PC-9 (cell line): ENCODE data around the gene HID1. TPM values are rescaled to one million over a fixed set of nuclear protein-coding genes. Genes with fewer than 3 reads are reported as not detected.

Experiments
- BruUV-seq: library from RNA; stranded (reverse); fragments of 400-500 nt; replicated peaks from 2 replicates; lab custom pipeline; 2021; lab: Mats Ljungman, UMichigan
- CTCF ChIA-PET: fragments of 300-600 bp; sonication (Branson Sonifier 250); formaldehyde crosslinking; loops from one replicate; lab custom pipeline; 2022; ENCODE audit warnings: antibody characterized with exemption; lab: Charles Lee
- POLR2A ChIA-PET: fragments of 300-600 bp; sonication (Branson Sonifier 250); formaldehyde crosslinking; loops from one replicate; lab custom pipeline; 2022; ENCODE audit warnings: antibody characterized with exemption; ENCODE audit not compliant: unreplicated experiment; lab: Charles Lee
- DNase-seq, 2 experiments: peaks; one replicate each; pipeline versions ENCODE4 v3.0.0 to v3.0.0-alpha.2; 2015 to 2022; ENCODE audit warnings: mixed read lengths in 1 of 2
- H2AFZ ChIP-seq: fragments of 200-600 bp; sonication (generic); 2 replicates; pipeline ENCODE4 v1.8.1; 2017; ENCODE audit warnings: antibody characterized with exemption
- H3F3A ChIP-seq: fragments of 200-600 bp; sonication (generic); 2 replicates; pipeline ENCODE4 v1.8.1; 2017; ENCODE audit warnings: antibody characterized with exemption, mild to moderate bottlenecking, low read depth; ENCODE audit not compliant: insufficient read depth
- H3K27ac ChIP-seq: fragments of 200-600 bp; sonication (generic); 2 replicates; pipeline ENCODE4 v1.6.1; 2016; ENCODE audit warnings: mixed run types
- H3K27me3 ChIP-seq: fragments of 200-600 bp; sonication (generic); 2 replicates; pipeline ENCODE4 v1.6.1; 2016; ENCODE audit warnings: low read depth, mixed run types; ENCODE audit not compliant: insufficient read depth
- H3K36me3 ChIP-seq: fragments of 200-600 bp; sonication (generic); 2 replicates; pipeline ENCODE4 v1.6.1; 2016; ENCODE audit warnings: low read depth, mixed run types
- H3K4me1 ChIP-seq: fragments of 200-600 bp; sonication (generic); replicated peaks from 2 replicates; pipeline ENCODE4 v1.6.1; 2016; ENCODE audit warnings: mixed run types; ENCODE audit not compliant: insufficient read depth
- H3K4me2 ChIP-seq: fragments of 200-600 bp; sonication (generic); 2 replicates; pipeline ENCODE4 v1.6.1; 2017; ENCODE audit warnings: mixed run types
- H3K4me3 ChIP-seq: fragments of 200-600 bp; sonication (generic); 2 replicates; pipeline ENCODE4 v1.6.1; 2016; ENCODE audit warnings: mixed run types
- H3K79me2 ChIP-seq: fragments of 200-600 bp; sonication (generic); 2 replicates; pipeline ENCODE4 v1.6.1; 2017; ENCODE audit warnings: low read depth, mixed run types
- H3K9me2 ChIP-seq: fragments of 200-600 bp; sonication (generic); 2 replicates; pipeline ENCODE4 v1.8.1; 2017; ENCODE audit warnings: mild to moderate bottlenecking; ENCODE audit not compliant: insufficient read depth
- H3K9me3 ChIP-seq: fragments of 200-600 bp; sonication (generic); 2 replicates; pipeline ENCODE4 v1.8.1; 2016; ENCODE audit warnings: low read depth; ENCODE audit not compliant: insufficient read depth
- H4K20me1 ChIP-seq: fragments of 200-600 bp; sonication (generic); 2 replicates; pipeline ENCODE4 v1.8.1; 2017; ENCODE audit not compliant: insufficient read depth
- EZH2 ChIP-seq: fragments of 200-600 bp; sonication (generic); IDR thresholded peaks from 2 replicates; pipeline ENCODE4 v1.8.0; 2017; ENCODE audit warnings: antibody characterized with exemption, low read depth
- intact Hi-C: fragments of 100-400 bp; cut with micrococcal nuclease; formaldehyde crosslinking; loops from one replicate; pipeline ENCODE4 v1.10.0; 2022; ENCODE audit not compliant: unreplicated experiment
- total RNA-seq: library from RNA; stranded (reverse); gene quantifications from 2 replicates; pipeline ENCODE4 v1.2.3, GENCODE V29; 2021
- TF ChIP-seq, protein P1 (sequence below): fragments of 200-600 bp; sonication (generic); conservative IDR thresholded peaks from 2 replicates; pipeline ENCODE4 v1.6.1; 2017; ENCODE audit warnings: mixed run types, antibody characterized with exemption, mild to moderate bottlenecking, moderate library complexity

The HID1 gene
- total RNA-seq, 1 experiment from 2014 or later, result 32.1 TPM

DNA sequence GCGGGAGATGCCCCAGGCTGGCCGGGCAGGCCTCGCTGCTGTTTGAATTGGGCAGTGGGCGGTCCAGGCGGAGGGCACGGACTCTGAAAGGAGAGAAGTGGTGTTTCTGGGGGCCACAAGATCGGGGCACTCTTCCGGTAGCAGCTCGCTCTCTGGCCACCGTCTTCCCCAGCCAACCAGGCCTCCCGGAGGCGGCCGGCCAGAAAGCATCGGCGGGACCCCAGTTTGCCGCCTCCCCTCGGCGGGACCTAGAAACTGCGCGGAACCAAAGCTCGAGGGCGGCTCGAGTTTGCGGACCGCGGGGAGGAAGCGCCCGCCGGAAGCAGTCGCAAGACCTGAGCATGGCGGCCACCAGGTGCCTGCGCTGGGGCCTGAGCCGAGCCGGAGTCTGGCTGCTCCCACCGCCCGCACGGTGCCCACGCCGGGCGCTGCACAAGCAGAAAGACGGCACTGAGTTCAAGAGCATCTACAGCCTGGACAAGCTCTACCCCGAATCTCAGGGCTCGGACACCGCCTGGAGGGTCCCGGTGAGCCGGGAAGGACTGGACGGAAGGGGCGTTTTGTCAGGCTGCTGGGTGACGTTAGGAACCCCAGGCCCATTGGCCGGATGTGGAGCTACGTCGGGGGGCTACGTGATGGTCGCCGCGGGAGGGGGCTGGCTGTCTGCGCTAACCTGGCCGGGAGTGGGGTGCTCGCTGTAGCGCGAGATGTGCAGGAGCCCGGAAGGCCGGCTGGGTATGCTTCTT, 40.0 kb upstream of the HID1 start, which contains the start of gene MRPL58:
MRPL58 (plus strand) TSS at position 325 of the 746 bp plus-strand sequence; CDS start at position 342, 17 bp downstream.
- Histone ChIP-seq H2AFZ (peak within 1 kb of the TSS; percentile 85), H3F3A (peaks cover 31% of the 10 kb centered on the region), H3K4me2 (peak within 1 kb of the TSS; percentile 98), H3K27me3 (no peaks in the 10 kb centered on the region), H3K4me3 (peak within 1 kb of the TSS; percentile 90), H4K20me1 (no peaks in the 10 kb centered on the region), H3K9me2 (no peaks in the 10 kb centered on the region), H3K36me3 (no peaks in the 10 kb centered on the region), H3K27ac (peak within 1 kb of the TSS; percentile 43), H3K9me3 (no peaks in the 10 kb centered on the region), H3K79me2 (peaks cover 31% of the 10 kb centered on the region), H3K4me1 (peaks cover 31% of the 10 kb centered on the region)
- CTCF ChIA-PET, result interaction anchor here (0.6 to 1.7 kb wide), 5 partner anchors 21 to 404 kb away, joined by 3 to 9 read pairs (median 7); no protein-coding TSS in a partner anchor
- DNase-seq, result peak; percentile 74 to 83
- POLR2A ChIA-PET, result interaction anchor here (0.5 to 1.6 kb wide), 6 partner anchors 20 to 255 kb away, joined by 3 to 6 read pairs (median 4); partner anchors contain the start of gene CDR2L
- TF ChIP-seq, protein P1, sequence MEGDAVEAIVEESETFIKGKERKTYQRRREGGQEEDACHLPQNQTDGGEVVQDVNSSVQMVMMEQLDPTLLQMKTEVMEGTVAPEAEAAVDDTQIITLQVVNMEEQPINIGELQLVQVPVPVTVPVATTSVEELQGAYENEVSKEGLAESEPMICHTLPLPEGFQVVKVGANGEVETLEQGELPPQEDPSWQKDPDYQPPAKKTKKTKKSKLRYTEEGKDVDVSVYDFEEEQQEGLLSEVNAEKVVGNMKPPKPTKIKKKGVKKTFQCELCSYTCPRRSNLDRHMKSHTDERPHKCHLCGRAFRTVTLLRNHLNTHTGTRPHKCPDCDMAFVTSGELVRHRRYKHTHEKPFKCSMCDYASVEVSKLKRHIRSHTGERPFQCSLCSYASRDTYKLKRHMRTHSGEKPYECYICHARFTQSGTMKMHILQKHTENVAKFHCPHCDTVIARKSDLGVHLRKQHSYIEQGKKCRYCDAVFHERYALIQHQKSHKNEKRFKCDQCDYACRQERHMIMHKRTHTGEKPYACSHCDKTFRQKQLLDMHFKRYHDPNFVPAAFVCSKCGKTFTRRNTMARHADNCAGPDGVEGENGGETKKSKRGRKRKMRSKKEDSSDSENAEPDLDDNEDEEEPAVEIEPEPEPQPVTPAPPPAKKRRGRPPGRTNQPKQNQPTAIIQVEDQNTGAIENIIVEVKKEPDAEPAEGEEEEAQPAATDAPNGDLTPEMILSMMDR, result peak; percentile 70
- no peak for TF ChIP-seq EZH2
- intact Hi-C loops, result loop anchor here (1.0 to 2.0 kb wide), 2 partner anchors 22 to 52 kb away; no protein-coding TSS in a partner anchor
- BruUV-seq, result no TSS peak

DNA sequence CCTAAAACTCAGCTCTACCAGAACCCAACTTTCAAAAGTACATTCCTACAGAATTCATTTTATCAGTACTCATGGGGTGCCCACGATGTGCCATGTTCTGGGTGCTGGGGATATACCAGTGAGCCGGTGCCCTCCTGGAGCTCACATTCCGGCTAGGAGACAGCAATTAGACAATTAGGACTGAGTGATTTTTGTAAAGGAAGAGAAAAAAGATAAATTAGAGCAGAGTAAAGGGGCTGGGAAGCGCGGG, 39.5 kb upstream of the HID1 start:
- H3K4me3 ChIP-seq, result peak overlapping the region; percentile 90
- no TSS peak for BruUV-seq
- peaks cover 31% of the 10 kb centered on the region for H3K4me1 ChIP-seq
- peaks cover 31% of the 10 kb centered on the region for H3F3A ChIP-seq
- peak overlapping the region; percentile 85 for H2AFZ ChIP-seq
- H3K27me3 ChIP-seq, result no peaks in the 10 kb centered on the region
- H3K9me2 ChIP-seq, result no peaks in the 10 kb centered on the region
- no peak for DNase-seq
- ChIA-PET CTCF (interaction anchor here (1.2 to 1.7 kb wide), 3 partner anchors 20 to 51 kb away, joined by 3 to 8 read pairs (median 7); no protein-coding TSS in a partner anchor), POLR2A (interaction anchor here (0.5 to 0.9 kb wide), 3 partner anchors 20 to 254 kb away, joined by 3 to 6 read pairs (median 4); partner anchors contain the start of gene CDR2L)
- TF ChIP-seq, protein P1, result no peak
- no peak for TF ChIP-seq EZH2
- H3K9me3 ChIP-seq, result no peaks in the 10 kb centered on the region
- intact Hi-C loops, result loop anchor here (2.0 kb wide), 1 partner anchor 51 kb away; no protein-coding TSS in a partner anchor
- H3K79me2 ChIP-seq, result peaks cover 31% of the 10 kb centered on the region
- peak overlapping the region; percentile 98 for H3K4me2 ChIP-seq
- peak overlapping the region; percentile 43; the same call in 1 of the 2 replicates for H3K27ac ChIP-seq
- no peaks in the 10 kb centered on the region for H4K20me1 ChIP-seq
- no peaks in the 10 kb centered on the region for H3K36me3 ChIP-seq

DNA sequence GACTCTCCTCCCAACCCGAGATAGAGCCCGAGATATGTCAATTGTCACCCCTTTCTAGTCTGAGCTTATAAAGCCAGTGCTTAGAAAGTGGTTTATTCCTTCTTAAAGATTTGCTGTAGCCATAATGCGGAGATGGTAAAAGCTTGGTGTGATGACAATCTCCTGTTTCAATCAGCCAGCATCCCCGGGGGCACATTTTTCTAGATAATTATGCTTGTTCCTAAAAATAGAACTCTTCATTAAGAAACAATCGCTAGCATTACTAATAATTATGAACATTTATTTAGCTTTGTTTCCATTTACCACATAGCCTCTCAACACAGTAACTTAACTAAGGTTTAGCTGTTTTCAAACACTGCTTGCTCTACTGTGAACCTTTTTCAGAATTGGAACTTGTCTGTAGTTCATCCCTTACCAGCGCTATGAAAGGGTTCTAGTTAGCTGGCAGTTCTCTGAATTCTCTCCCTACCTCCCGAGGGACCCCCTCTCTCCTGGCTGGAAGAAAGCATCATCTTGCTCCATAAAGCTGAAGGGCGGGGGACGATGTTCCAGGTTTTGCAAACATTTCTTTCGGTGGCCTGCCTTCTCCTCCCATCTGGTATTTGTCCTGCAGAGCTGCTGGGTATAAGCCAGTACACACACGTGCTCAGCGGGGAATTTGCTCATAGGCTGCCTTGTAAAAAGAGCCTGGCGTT, 39.0 kb upstream of the HID1 start:
- TF ChIP-seq, protein P1, result no peak
- no peaks in the 10 kb centered on the region for H3K36me3 ChIP-seq
- H3K27me3 ChIP-seq, result no peaks in the 10 kb centered on the region
- peak overlapping the region; percentile 90 for H3K4me3 ChIP-seq
- TSS peak; percentile 94 for BruUV-seq
- H3K9me2 ChIP-seq, result no peaks in the 10 kb centered on the region
- DNase-seq, result no peak
- no peaks in the 10 kb centered on the region for H4K20me1 ChIP-seq
- ChIA-PET CTCF (interaction anchor here (0.6 to 1.7 kb wide), 4 partner anchors 20 to 50 kb away, joined by 3 to 8 read pairs (median 5); no protein-coding TSS in a partner anchor), POLR2A (interaction anchor here (0.5 to 0.6 kb wide), 2 partner anchors 21 to 254 kb away, joined by 3 to 6 read pairs; no protein-coding TSS in a partner anchor)
- peak overlapping the region; percentile 43; the same call in 1 of the 2 replicates for H3K27ac ChIP-seq
- peaks cover 31% of the 10 kb centered on the region for H3K4me1 ChIP-seq
- H2AFZ ChIP-seq, result peak overlapping the region; percentile 85
- H3K4me2 ChIP-seq, result peak overlapping the region; percentile 98
- peaks cover 31% of the 10 kb centered on the region for H3F3A ChIP-seq
- H3K79me2 ChIP-seq, result peaks cover 31% of the 10 kb centered on the region
- no peaks in the 10 kb centered on the region for H3K9me3 ChIP-seq
- intact Hi-C loops, result loop anchor here (2.0 kb wide), 1 partner anchor 51 kb away; no protein-coding TSS in a partner anchor
